K562 (cell line): ENCODE measurements around the gene TBC1D12. TPM values are rescaled to one million over a fixed set of nuclear protein-coding genes. Genes with fewer than 3 reads are reported as not detected.

Experiments
- ADNP ChIP-seq: fragments of 200-800 bp; sonication (Bioruptor generic); IDR thresholded peaks from 2 replicates; pipeline ENCODE4 v1.6.1; 2016; ENCODE audit warnings: missing genetic modification characterization, missing compliant biosample characterization
- BCOR ChIP-seq: fragments of 450-650 bp; IDR thresholded peaks from 2 replicates; pipeline ENCODE4 v1.6.1; 2016
- EHMT2 ChIP-seq: fragments of 450-650 bp; IDR thresholded peaks from 2 replicates; pipeline ENCODE4 v1.6.1; 2018; ENCODE audit warnings: antibody characterized with exemption
- FIP1L1 ChIP-seq: fragments of 200-400 bp; formaldehyde crosslinking; IDR thresholded peaks from 2 replicates; pipeline ENCODE4 v1.6.1; 2018; ENCODE audit warnings: mild to moderate bottlenecking, low read depth, low read length; ENCODE audit not compliant: poor library complexity, severe bottlenecking
- SAP30 ChIP-seq: fragments of 200-600 bp; sonication (generic); IDR thresholded peaks from 2 replicates; pipeline ENCODE4 v1.6.1; 2012; ENCODE audit warnings: borderline replicate concordance, low read depth, mild to moderate bottlenecking, moderate library complexity, low read length, control low read depth, inconsistent platforms; ENCODE audit not compliant: insufficient read depth, poor library complexity, severe bottlenecking
- SMARCA5 ChIP-seq: fragments of 450-650 bp; IDR thresholded peaks from 2 replicates; pipeline ENCODE4 v1.6.1; 2016
- SMARCB1 ChIP-seq: IDR thresholded peaks from 2 replicates; pipeline ENCODE4 v1.6.1; 2011; ENCODE audit warnings: improper control_type of control experiment, low read depth; ENCODE audit not compliant: insufficient read length
- TARDBP ChIP-seq: fragments of 450-650 bp; IDR thresholded peaks from 2 replicates; pipeline ENCODE4 v1.6.1; 2016
- TCF7L2 ChIP-seq: fragments of 150-350 bp; IDR thresholded peaks from 2 replicates; pipeline ENCODE4 v1.6.1; 2016; ENCODE audit warnings: low read depth, mild to moderate bottlenecking, low read length, moderate library complexity
- U2AF1 ChIP-seq: fragments of 200-400 bp; formaldehyde crosslinking; optimal IDR thresholded peaks from 2 replicates; pipeline ENCODE3; 2017; ENCODE audit warnings: mild to moderate bottlenecking, low read depth, low read length, moderate library complexity
- ZNF586 ChIP-seq: fragments of 450-650 bp; formaldehyde crosslinking; conservative IDR thresholded peaks from 2 replicates; pipeline ENCODE4 v1.4.0; 2020; ENCODE audit warnings: mild to moderate bottlenecking, moderate library complexity
- ZSCAN32 ChIP-seq: fragments of 450-650 bp; formaldehyde crosslinking; IDR thresholded peaks from 2 replicates; pipeline ENCODE4 v1.4.0; 2020; ENCODE audit warnings: mild to moderate bottlenecking, moderate library complexity
- polyA plus RNA-seq, 8 experiments: library from polyadenylated mRNA; depleted of rRNA in 4 of 8; stranded (reverse) in 5 of 8; unstranded in 3 of 8; fragments of >200 nt; fragmentation: Nextera tagmentation in 2 of 8; fragmentation: Illumina TruSeq in 1 of 8; extraction: Ambion mirVana in 2 of 8; extraction: Trizol in 1 of 8; gene quantifications; 2 replicates each; pipeline versions ENCODE4 v1.2.1 to v1.2.3, GENCODE V29; 2011 to 2014; ENCODE audit warnings: inconsistent platforms in 1 of 8, missing spikeins in 1 of 8
- total RNA-seq, 7 experiments: library from RNA; depleted of rRNA in 6 of 7; stranded (reverse); fragments of >200 nt in 6 of 7; fragmentation: Illumina TruSeq in 2 of 7; extraction: Trizol in 2 of 7; gene quantifications; 2 replicates each; pipeline versions ENCODE4 v1.2.1 to v1.2.3, GENCODE V29; 2011 to 2021; ENCODE audit warnings: low replicate concordance in 1 of 7
- TF ChIP-seq, protein P1 (sequence below): fragments of 450-650 bp; conservative IDR thresholded peaks from 2 replicates; pipeline ENCODE4 v1.6.1; 2016; ENCODE audit warnings: missing genetic modification characterization, low read depth, mild to moderate bottlenecking, missing compliant biosample characterization, moderate library complexity
- TF ChIP-seq, protein P2 (sequence below): sonication (generic); formaldehyde crosslinking; IDR thresholded peaks from 2 replicates; pipeline ENCODE4 v1.4.0; 2020; ENCODE audit warnings: mild to moderate bottlenecking, missing genetic modification reagents
- TF ChIP-seq, protein P3 (sequence below): sonication (generic); formaldehyde crosslinking; IDR thresholded peaks from 2 replicates; pipeline ENCODE4 v1.8.0; 2022; ENCODE audit warnings: mild to moderate bottlenecking, missing genetic modification reagents
- TF ChIP-seq, protein P4 (sequence below): sonication (generic); formaldehyde crosslinking; IDR thresholded peaks from 2 replicates; pipeline ENCODE4 v1.8.0; 2022; ENCODE audit warnings: missing genetic modification reagents, mild to moderate bottlenecking, moderate library complexity, borderline replicate concordance
- TF ChIP-seq, protein P5 (sequence below): sonication (generic); formaldehyde crosslinking; IDR thresholded peaks from 2 replicates; pipeline ENCODE4 v1.8.0; 2022; ENCODE audit warnings: mild to moderate bottlenecking, missing genetic modification reagents
- TF ChIP-seq, protein P6 (sequence below), 2 experiments: fragments of 200-800 bp in 1 of 2; sonication (Bioruptor generic) in 1 of 2; sonication (generic) in 1 of 2; formaldehyde crosslinking in 1 of 2; IDR thresholded peaks in 1 of 2; conservative IDR thresholded peaks in 1 of 2; 2 replicates each; pipeline versions ENCODE4 v1.5.0 to v1.6.1; 2016 to 2020; ENCODE audit warnings: missing compliant biosample characterization in 1 of 2, missing genetic modification characterization in 1 of 2, missing genetic modification reagents in 1 of 2

The TBC1D12 gene
- total and polyA plus RNA-seq, 9 of the 15 experiments (the other 6 are each of a cell fraction or from before 2014, with no cell fraction given): 2.1 to 6.7 (median 3.9) TPM

DNA sequence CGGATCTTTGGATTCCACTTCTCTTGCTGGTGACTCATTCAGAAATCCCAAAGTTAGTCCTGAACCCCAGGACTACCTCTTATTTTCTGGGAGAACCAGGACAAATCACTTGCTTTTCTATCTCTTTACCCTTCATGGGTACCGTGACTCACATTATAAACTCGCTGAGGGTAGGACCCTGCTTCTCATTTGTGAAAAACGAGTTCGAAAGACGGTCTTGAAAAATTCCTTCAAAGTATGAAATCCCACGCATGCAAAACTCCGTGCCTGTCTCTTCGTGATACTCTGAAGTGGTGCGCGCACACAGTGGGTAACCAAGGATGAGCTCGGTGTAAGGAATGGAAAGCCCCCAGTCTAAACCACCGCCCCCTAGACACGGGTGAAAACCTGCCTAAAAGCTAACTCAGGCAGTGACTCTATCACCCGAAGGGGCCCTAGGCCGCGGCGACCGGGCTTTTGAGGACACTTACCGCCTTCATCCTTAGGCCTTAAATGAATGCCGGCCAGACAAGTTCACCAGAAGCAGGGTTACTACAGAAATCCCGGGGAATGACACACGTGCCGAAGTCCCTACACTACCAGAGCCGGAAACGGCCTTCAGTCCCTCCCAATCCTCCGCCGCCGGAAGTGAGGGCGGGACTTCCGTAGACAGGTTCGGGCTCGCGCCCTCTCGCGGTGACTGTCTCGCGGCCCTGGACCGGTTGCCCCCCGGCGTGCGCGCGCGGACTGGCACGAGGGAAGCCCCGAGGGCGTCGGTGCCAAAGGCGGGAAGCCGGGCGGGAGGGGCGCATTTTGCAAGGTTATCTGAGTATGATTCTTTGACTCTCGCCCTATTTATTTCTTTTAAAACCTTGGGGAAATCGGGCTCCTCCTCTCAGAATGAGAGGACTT is 39.7 kb upstream of the TBC1D12 start, which contains the start of gene NOC3L (continued):
- TF ChIP-seq, protein P1, sequence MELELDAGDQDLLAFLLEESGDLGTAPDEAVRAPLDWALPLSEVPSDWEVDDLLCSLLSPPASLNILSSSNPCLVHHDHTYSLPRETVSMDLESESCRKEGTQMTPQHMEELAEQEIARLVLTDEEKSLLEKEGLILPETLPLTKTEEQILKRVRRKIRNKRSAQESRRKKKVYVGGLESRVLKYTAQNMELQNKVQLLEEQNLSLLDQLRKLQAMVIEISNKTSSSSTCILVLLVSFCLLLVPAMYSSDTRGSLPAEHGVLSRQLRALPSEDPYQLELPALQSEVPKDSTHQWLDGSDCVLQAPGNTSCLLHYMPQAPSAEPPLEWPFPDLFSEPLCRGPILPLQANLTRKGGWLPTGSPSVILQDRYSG (tag): no peak
- TF ChIP-seq, protein P2, sequence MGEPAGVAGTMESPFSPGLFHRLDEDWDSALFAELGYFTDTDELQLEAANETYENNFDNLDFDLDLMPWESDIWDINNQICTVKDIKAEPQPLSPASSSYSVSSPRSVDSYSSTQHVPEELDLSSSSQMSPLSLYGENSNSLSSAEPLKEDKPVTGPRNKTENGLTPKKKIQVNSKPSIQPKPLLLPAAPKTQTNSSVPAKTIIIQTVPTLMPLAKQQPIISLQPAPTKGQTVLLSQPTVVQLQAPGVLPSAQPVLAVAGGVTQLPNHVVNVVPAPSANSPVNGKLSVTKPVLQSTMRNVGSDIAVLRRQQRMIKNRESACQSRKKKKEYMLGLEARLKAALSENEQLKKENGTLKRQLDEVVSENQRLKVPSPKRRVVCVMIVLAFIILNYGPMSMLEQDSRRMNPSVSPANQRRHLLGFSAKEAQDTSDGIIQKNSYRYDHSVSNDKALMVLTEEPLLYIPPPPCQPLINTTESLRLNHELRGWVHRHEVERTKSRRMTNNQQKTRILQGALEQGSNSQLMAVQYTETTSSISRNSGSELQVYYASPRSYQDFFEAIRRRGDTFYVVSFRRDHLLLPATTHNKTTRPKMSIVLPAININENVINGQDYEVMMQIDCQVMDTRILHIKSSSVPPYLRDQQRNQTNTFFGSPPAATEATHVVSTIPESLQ (CRISPR knock-in tag): peak; percentile 93; the same call in 1 of the 2 replicates
- TF ChIP-seq SAP30 (peak; percentile 81), BCOR (no peak), SMARCB1 (no peak), U2AF1 (no peak), ADNP (tag) (no peak), FIP1L1 (no peak), SMARCA5 (no peak), EHMT2 (0 out of 2 replicates have a peak, but pooled peaks have one; percentile 50), ZSCAN32 (no peak), ZNF586 (CRISPR knock-in tag) (no peak), TARDBP (no peak), TCF7L2 (no peak)
- TF ChIP-seq, protein P3, sequence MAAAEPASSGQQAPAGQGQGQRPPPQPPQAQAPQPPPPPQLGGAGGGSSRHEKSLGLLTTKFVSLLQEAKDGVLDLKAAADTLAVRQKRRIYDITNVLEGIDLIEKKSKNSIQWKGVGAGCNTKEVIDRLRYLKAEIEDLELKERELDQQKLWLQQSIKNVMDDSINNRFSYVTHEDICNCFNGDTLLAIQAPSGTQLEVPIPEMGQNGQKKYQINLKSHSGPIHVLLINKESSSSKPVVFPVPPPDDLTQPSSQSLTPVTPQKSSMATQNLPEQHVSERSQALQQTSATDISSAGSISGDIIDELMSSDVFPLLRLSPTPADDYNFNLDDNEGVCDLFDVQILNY (CRISPR knock-in tag): no peak
- TF ChIP-seq, protein P4, sequence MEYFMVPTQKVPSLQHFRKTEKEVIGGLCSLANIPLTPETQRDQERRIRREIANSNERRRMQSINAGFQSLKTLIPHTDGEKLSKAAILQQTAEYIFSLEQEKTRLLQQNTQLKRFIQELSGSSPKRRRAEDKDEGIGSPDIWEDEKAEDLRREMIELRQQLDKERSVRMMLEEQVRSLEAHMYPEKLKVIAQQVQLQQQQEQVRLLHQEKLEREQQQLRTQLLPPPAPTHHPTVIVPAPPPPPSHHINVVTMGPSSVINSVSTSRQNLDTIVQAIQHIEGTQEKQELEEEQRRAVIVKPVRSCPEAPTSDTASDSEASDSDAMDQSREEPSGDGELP (CRISPR knock-in tag): peak; percentile 76
- TF ChIP-seq, protein P5, sequence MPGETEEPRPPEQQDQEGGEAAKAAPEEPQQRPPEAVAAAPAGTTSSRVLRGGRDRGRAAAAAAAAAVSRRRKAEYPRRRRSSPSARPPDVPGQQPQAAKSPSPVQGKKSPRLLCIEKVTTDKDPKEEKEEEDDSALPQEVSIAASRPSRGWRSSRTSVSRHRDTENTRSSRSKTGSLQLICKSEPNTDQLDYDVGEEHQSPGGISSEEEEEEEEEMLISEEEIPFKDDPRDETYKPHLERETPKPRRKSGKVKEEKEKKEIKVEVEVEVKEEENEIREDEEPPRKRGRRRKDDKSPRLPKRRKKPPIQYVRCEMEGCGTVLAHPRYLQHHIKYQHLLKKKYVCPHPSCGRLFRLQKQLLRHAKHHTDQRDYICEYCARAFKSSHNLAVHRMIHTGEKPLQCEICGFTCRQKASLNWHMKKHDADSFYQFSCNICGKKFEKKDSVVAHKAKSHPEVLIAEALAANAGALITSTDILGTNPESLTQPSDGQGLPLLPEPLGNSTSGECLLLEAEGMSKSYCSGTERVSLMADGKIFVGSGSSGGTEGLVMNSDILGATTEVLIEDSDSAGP (CRISPR knock-in tag): no peak
- TF ChIP-seq, protein P6, sequence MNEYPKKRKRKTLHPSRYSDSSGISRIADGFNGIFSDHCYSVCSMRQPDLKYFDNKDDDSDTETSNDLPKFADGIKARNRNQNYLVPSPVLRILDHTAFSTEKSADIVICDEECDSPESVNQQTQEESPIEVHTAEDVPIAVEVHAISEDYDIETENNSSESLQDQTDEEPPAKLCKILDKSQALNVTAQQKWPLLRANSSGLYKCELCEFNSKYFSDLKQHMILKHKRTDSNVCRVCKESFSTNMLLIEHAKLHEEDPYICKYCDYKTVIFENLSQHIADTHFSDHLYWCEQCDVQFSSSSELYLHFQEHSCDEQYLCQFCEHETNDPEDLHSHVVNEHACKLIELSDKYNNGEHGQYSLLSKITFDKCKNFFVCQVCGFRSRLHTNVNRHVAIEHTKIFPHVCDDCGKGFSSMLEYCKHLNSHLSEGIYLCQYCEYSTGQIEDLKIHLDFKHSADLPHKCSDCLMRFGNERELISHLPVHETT (CRISPR knock-in tag; conservative IDR thresholded peaks at IDR 0.05 in 1 of 2, IDR thresholded peaks at IDR 0.05 in 1 of 2): no peak; a peak in 1 of 4 replicates
